ENCODE results near the gene ARHGAP8. TPM values are rescaled to one million over a fixed set of nuclear protein-coding genes. Genes with fewer than 3 reads are reported as not detected.

ARHGAP8 gene
- total and polyA plus RNA-seq, 2 experiments from 2014 or later, result 62.8 to 64.9 TPM

- H3K9me2 ChIP-seq (ENCODE audit: insufficient read depth), result no peaks in the 10 kb centered on the region
- no peak overlapping the region for H3K4me2 ChIP-seq
- no peaks in the 10 kb centered on the region for H3K36me3 ChIP-seq (ENCODE audit: insufficient read depth)
- no peak overlapping the region for H3K4me3 ChIP-seq
- no peak overlapping the region for H2AFZ ChIP-seq
- no peak overlapping the region for H3K27ac ChIP-seq (ENCODE audit: low read depth)
- Mint-ChIP-seq H3K4me1 (peaks cover 9% of the 10 kb centered on the region), H3K9me3 (no peaks in the 10 kb centered on the region), H3K4me3 (no peak overlapping the region), H3K27me3 (ENCODE audit: insufficient read depth, low read depth, poor library complexity) (peaks cover 9% of the 10 kb centered on the region), H3K27ac (no peak overlapping the region), H3K36me3 (ENCODE audit: low read depth) (peaks cover 20% of the 10 kb centered on the region)
- DNase-seq (ENCODE audit: low spot score) (no peak), ATAC-seq (no peak)
- H3K27me3 ChIP-seq (ENCODE audit: insufficient read depth), result no peaks in the 10 kb centered on the region
- H3F3A ChIP-seq (replicated peaks; ENCODE audit: low read depth), result no peaks in the 10 kb centered on the region
- H3K79me2 ChIP-seq (replicated peaks; ENCODE audit: insufficient read depth), result no peaks in the 10 kb centered on the region
- H3K4me1 ChIP-seq (ENCODE audit: insufficient read depth), result peaks cover 6% of the 10 kb centered on the region
- H4K20me1 ChIP-seq (replicated peaks; ENCODE audit: insufficient read depth), result no peaks in the 10 kb centered on the region; the same call in 1 of the 2 replicates
- no peak for TF ChIP-seq ZNF462 (CRISPR knock-in tag; IDR thresholded peaks at IDR 0.05)
- TF ChIP-seq REST (IDR thresholded peaks at IDR 0.05; ENCODE audit: unreplicated experiment), result no peak
- TF ChIP-seq EZH2phosphoT487 (IDR thresholded peaks at IDR 0.05; ENCODE audit: unreplicated experiment), result no peak
- no peak for TF ChIP-seq CREB1 (CRISPR knock-in tag; IDR thresholded peaks at IDR 0.05; ENCODE audit: low read depth)
- no peak for TF ChIP-seq JUNB (IDR thresholded peaks at IDR 0.05; ENCODE audit: unreplicated experiment)
Measured at GRCh38 chr22:44887941-44888366, 135.6 kb downstream of the ARHGAP8 start.
